H1 (cell line): ENCODE data around the gene NXPH4. TPM values are rescaled to one million over a fixed set of nuclear protein-coding genes. Genes with fewer than 3 reads are reported as not detected.

ENCODE experiments used
- CHD7 ChIP-seq: fragments of 300-600 bp; sonication (generic); IDR thresholded peaks from 2 replicates; pipeline ENCODE4 v1.7.1; 2012; ENCODE audit warnings: low read length, moderate library complexity, mild to moderate bottlenecking, inconsistent platforms; ENCODE audit not compliant: insufficient replicate concordance
- JUND ChIP-seq: IDR thresholded peaks from 2 replicates; pipeline ENCODE4 v1.6.1; 2011; ENCODE audit warnings: mild to moderate bottlenecking, improper control_type of control experiment, low read length
- KDM1A ChIP-seq: fragments of 200-600, 300-600 bp; sonication (generic); IDR thresholded peaks from 2 replicates; pipeline ENCODE4 v1.7.1; 2016; ENCODE audit warnings: mild to moderate bottlenecking, low read length, borderline replicate concordance
- KDM4A ChIP-seq: IDR thresholded peaks from one replicate; pipeline ENCODE4 v1.7.1; 2012; ENCODE audit warnings: low read depth, mild to moderate bottlenecking, moderate library complexity, low read length, inconsistent platforms; ENCODE audit not compliant: severe bottlenecking
- SIX5 ChIP-seq: IDR thresholded peaks from 2 replicates; pipeline ENCODE4 v1.6.1; 2011; ENCODE audit warnings: mild to moderate bottlenecking, low read depth, low read length
- USF2 ChIP-seq: IDR thresholded peaks from 2 replicates; pipeline ENCODE4 v1.6.1; 2011; ENCODE audit warnings: low read length, improper control_type of control experiment
- ZNF274 ChIP-seq: IDR thresholded peaks from 2 replicates; pipeline ENCODE4 v1.7.0; 2012; ENCODE audit warnings: low read length, borderline replicate concordance; ENCODE audit errors: extremely low read depth
- polyA plus RNA-seq, 7 experiments: library from polyadenylated mRNA; depleted of rRNA in 3 of 7; stranded (reverse) in 5 of 7; unstranded in 2 of 7; fragments of >200 nt in 5 of 7; fragments of 200-250 nt in 2 of 7; gene quantifications; 1 replicate in 5 of 7; 2 replicates in 1 of 7; 4 replicates in 1 of 7; pipeline versions ENCODE4 v1.2.1 to v1.2.3, GENCODE V29; 2011 to 2013; ENCODE audit warnings: missing spikeins in 2 of 7, mixed read lengths in 2 of 7
- total RNA-seq: library from RNA; stranded (reverse); fragmentation: NEBNext Ultra II Directional; extraction: Animal tissue kit (Norgen Biotek cat#: 25700); gene quantifications from 2 replicates; pipeline ENCODE4 v1.2.1, GENCODE V29; 2021

Gene NXPH4
- total and polyA plus RNA-seq, 2 of the 8 experiments (the other 6 are each of a cell fraction or from before 2014, with no cell fraction given), result 0.92 to 1.7 TPM

GRCh38 chr12:57195186-57195585, 21.4 kb upstream of the NXPH4 start (continued):
- TF ChIP-seq USF2, result no peak
- TF ChIP-seq SIX5, result no peak
- no peak for TF ChIP-seq JUND
- TF ChIP-seq ZNF274, result no peak
- TF ChIP-seq KDM1A, result no peak
- TF ChIP-seq KDM4A, result no peak
- TF ChIP-seq CHD7, result no peak
